ENCODE data around the gene ST7L. TPM values are rescaled to one million over a fixed set of nuclear protein-coding genes. Genes with fewer than 3 reads are reported as not detected.

ST7L gene
- total and polyA plus RNA-seq, 4 donors, result 8.4 to 36.1 (median 17.2) TPM

GRCh38 chr1:112478314-112478713, 140.6 kb downstream of the ST7L start:
- TF ChIP-seq, protein P1, sequence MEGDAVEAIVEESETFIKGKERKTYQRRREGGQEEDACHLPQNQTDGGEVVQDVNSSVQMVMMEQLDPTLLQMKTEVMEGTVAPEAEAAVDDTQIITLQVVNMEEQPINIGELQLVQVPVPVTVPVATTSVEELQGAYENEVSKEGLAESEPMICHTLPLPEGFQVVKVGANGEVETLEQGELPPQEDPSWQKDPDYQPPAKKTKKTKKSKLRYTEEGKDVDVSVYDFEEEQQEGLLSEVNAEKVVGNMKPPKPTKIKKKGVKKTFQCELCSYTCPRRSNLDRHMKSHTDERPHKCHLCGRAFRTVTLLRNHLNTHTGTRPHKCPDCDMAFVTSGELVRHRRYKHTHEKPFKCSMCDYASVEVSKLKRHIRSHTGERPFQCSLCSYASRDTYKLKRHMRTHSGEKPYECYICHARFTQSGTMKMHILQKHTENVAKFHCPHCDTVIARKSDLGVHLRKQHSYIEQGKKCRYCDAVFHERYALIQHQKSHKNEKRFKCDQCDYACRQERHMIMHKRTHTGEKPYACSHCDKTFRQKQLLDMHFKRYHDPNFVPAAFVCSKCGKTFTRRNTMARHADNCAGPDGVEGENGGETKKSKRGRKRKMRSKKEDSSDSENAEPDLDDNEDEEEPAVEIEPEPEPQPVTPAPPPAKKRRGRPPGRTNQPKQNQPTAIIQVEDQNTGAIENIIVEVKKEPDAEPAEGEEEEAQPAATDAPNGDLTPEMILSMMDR (IDR thresholded peaks at IDR 0.05; ENCODE audit: control extremely low read depth, extremely low read depth), result no peak
- ATAC-seq (ENCODE audit: insufficient read depth, low FRiP score) (no peak), DNase-seq (no peak)
- H3K36me3 ChIP-seq (ENCODE audit: control insufficient read depth in 4 of 4, insufficient read depth in 4 of 4, low read length in 4 of 4), result peaks cover 0 to 4% (median 0%) of the 10 kb centered on the region in 4 donors
- no peaks in the 10 kb centered on the region for H3K27me3 ChIP-seq (ENCODE audit: control insufficient read depth in 3 of 3, insufficient read depth in 3 of 3, low read length in 2 of 3)
- H3K27ac ChIP-seq (ENCODE audit: low read depth in 1 of 2, low read length in 1 of 2), result no peak overlapping the region
- H3K4me3 ChIP-seq, result no peak overlapping the region
- 93 to 100% methylated on average over 1 of the region's 1 CpG for WGBS, 2 donors
- peaks cover 0 to 11% (median 3%) of the 10 kb centered on the region in 4 donors for H3K9me3 ChIP-seq (ENCODE audit: control insufficient read depth in 4 of 4, insufficient read depth in 3 of 4, low read length in 3 of 4)
- H3K9ac ChIP-seq (ENCODE audit: insufficient read depth in 1 of 2, low read length in 2 of 2), result no peak overlapping the region
- H3K4me1 ChIP-seq (ENCODE audit: control insufficient read depth in 5 of 5, insufficient read depth in 5 of 5, low read length in 5 of 5), result no peaks in the 10 kb centered on the region

DNA sequence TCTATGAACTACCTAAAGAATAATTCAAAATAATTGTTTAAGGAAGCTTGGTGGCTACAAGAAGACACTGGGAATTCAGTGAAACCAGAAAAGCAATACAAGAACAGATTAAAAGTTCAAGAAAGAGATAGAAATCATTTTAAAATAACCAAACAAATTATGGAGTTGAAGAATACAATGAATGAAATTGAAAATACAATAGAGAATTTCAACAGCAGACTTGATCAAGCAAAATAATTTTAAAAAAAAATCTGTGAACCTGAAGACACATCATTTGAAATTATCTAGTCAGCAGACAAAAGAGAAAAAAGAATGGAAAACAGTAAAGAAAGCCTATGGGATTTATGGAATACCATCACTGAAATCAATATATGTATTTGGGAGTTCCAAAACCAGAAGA, 141.4 kb downstream of the ST7L start:
- peaks cover 0 to 4% (median 0%) of the 10 kb centered on the region in 4 donors for H3K36me3 ChIP-seq (ENCODE audit: control insufficient read depth in 4 of 4, insufficient read depth in 4 of 4, low read length in 4 of 4)
- no peaks in the 10 kb centered on the region for H3K4me1 ChIP-seq (ENCODE audit: control insufficient read depth in 5 of 5, insufficient read depth in 5 of 5, low read length in 5 of 5)
- ATAC-seq (ENCODE audit: insufficient read depth, low FRiP score) (no peak), DNase-seq (no peak)
- no peak overlapping the region for H3K9ac ChIP-seq (ENCODE audit: insufficient read depth in 1 of 2, low read length in 2 of 2)
- H3K4me3 ChIP-seq, result no peak overlapping the region
- H3K27ac ChIP-seq (ENCODE audit: low read depth in 1 of 2, low read length in 1 of 2), result no peak overlapping the region
- TF ChIP-seq, protein P1 (IDR thresholded peaks at IDR 0.05; ENCODE audit: control extremely low read depth, extremely low read depth), result no peak
- H3K27me3 ChIP-seq (ENCODE audit: control insufficient read depth in 3 of 3, insufficient read depth in 3 of 3, low read length in 2 of 3), result no peaks in the 10 kb centered on the region
- peaks cover 0 to 11% (median 3%) of the 10 kb centered on the region in 4 donors for H3K9me3 ChIP-seq (ENCODE audit: control insufficient read depth in 4 of 4, insufficient read depth in 3 of 4, low read length in 3 of 4)

Small RNA genes lying within 50 kb of the gene (small RNA-seq; reads per million reads assigned to genes)
- gene RNU7-70P (ENCODE audit: low replicate concordance), result not detected

Other genes with a start within 250 kb of the ST7L start
- 10 to 100 TPM; 23.8 to 38.5 TPM for gene CTTNBP2NL, start 222.9 kb downstream of the ST7L start, total RNA-seq
- gene CTTNBP2NL, start 222.9 kb downstream of the ST7L start, polyA plus RNA-seq, result 10 to 100 TPM in 1 of 2 donors, 1 to 10 TPM in 1; 9.0 to 10.1 TPM
- 1 to 10 TPM; 5.5 to 6.3 TPM for gene WNT2B, start 110.2 kb downstream of the ST7L start, total RNA-seq
- gene WNT2B, start 110.2 kb downstream of the ST7L start, polyA plus RNA-seq, result 1 to 10 TPM; 1.9 to 2.7 TPM
- gene CAPZA1, start 691 bp upstream of the ST7L start, total RNA-seq, result 100 to 1,000 TPM; 105 to 167 TPM
- gene CAPZA1, start 691 bp upstream of the ST7L start, polyA plus RNA-seq, result 100 to 1,000 TPM in 1 of 2 donors, 10 to 100 TPM in 1; 72.3 to 106 TPM
- 10 to 100 TPM; 37.7 to 51.3 TPM for gene MOV10, start 55.5 kb upstream of the ST7L start, total RNA-seq
- gene MOV10, start 55.5 kb upstream of the ST7L start, polyA plus RNA-seq, result 10 to 100 TPM; 33.4 to 42.7 TPM
- 100 to 1,000 TPM; 125 to 211 TPM for gene RHOC, start 88.0 kb upstream of the ST7L start, total RNA-seq
- gene RHOC, start 88.0 kb upstream of the ST7L start, polyA plus RNA-seq, result 100 to 1,000 TPM; 169 to 243 TPM
- under 1 TPM in 1 of 2 donors, not detected in 1; 0.64 TPM for gene PPM1J, start 96.2 kb upstream of the ST7L start, total RNA-seq
- gene PPM1J, start 96.2 kb upstream of the ST7L start, polyA plus RNA-seq, result under 1 TPM; 0.45 to 0.92 TPM

All from lung (tissue), 13 donors.